WTC11 (cell line): ENCODE results near the gene MRC1. TPM values are rescaled to one million over a fixed set of nuclear protein-coding genes. Genes with fewer than 3 reads are reported as not detected.

Source experiments
- ATAC-seq: fragments of 200-7000 bp; cut with Tn5 transposase; 2 replicates; pipeline ENCODE4 v1.10.0; 2021; ENCODE audit warnings: mild to moderate bottlenecking, moderate library complexity
- CTCF ChIA-PET: fragments of 300-600 bp; sonication (Branson Sonifier 250); formaldehyde crosslinking; loops from one replicate; lab custom pipeline; 2021; ENCODE audit warnings: antibody characterized with exemption; lab: Charles Lee
- POLR2A ChIA-PET: fragments of 350-600 bp; sonication (Branson Sonifier 250); formaldehyde crosslinking; loops from one replicate; lab custom pipeline; 2021; ENCODE audit warnings: antibody characterized with exemption; lab: Charles Lee
- DNase-seq: peaks from one replicate; pipeline ENCODE4 v3.0.0; 2021; ENCODE audit warnings: low spot score
- H3K27ac Mint-ChIP-seq: 2 replicates; pipeline ENCODE4 v1.8.0; 2021; ENCODE audit warnings: mixed read lengths
- H3K27me3 Mint-ChIP-seq: 2 replicates; pipeline ENCODE4 v1.8.0; 2021; ENCODE audit warnings: low read depth, mild to moderate bottlenecking, moderate library complexity, mixed read lengths
- H3K36me3 Mint-ChIP-seq: 2 replicates; pipeline ENCODE4 v1.8.0; 2021; ENCODE audit warnings: mixed read lengths
- H3K4me1 Mint-ChIP-seq: 2 replicates; pipeline ENCODE4 v1.8.0; 2022; ENCODE audit warnings: mixed read lengths
- H3K4me3 Mint-ChIP-seq: 2 replicates; pipeline ENCODE4 v1.8.0; 2021; ENCODE audit warnings: mild to moderate bottlenecking, moderate library complexity, mixed read lengths
- H3K9me3 Mint-ChIP-seq: 2 replicates; pipeline ENCODE4 v1.8.0; 2021; ENCODE audit warnings: mixed read lengths
- AFF4 ChIP-seq: sonication (generic); formaldehyde crosslinking; IDR thresholded peaks from 2 replicates; pipeline ENCODE4 v1.8.1; 2023; ENCODE audit warnings: mild to moderate bottlenecking, missing genetic modification reagents, borderline replicate concordance
- ATF2 ChIP-seq: sonication (generic); formaldehyde crosslinking; IDR thresholded peaks from 2 replicates; pipeline ENCODE4 v1.8.1; 2022; ENCODE audit warnings: low read depth, missing genetic modification reagents, borderline replicate concordance
- CDX4 ChIP-seq: fragments of 250-450 bp; sonication (Bioruptor Pico); IDR thresholded peaks from 2 replicates; pipeline ENCODE4 v1.9.0; 2021; ENCODE audit warnings: moderate library complexity, mild to moderate bottlenecking, inconsistent platforms, borderline replicate concordance
- FOXJ3 ChIP-seq: sonication (generic); formaldehyde crosslinking; IDR thresholded peaks from 2 replicates; pipeline ENCODE4 v1.9.0; 2021; ENCODE audit warnings: missing genetic modification reagents, mild to moderate bottlenecking, borderline replicate concordance
- FOXP4 ChIP-seq: sonication (generic); formaldehyde crosslinking; IDR thresholded peaks from 2 replicates; pipeline ENCODE4 v1.8.0; 2022; ENCODE audit warnings: mild to moderate bottlenecking, missing genetic modification reagents
- HMGA2 ChIP-seq: fragments of 250-450 bp; sonication (Bioruptor Pico); IDR thresholded peaks from 2 replicates; pipeline ENCODE4 v1.4.0; 2021; ENCODE audit warnings: mild to moderate bottlenecking, moderate library complexity
- JUN ChIP-seq: sonication (generic); formaldehyde crosslinking; IDR thresholded peaks from 2 replicates; pipeline ENCODE4 v1.8.0; 2023; ENCODE audit warnings: mild to moderate bottlenecking, missing genetic modification reagents
- KAT7 ChIP-seq: sonication (generic); formaldehyde crosslinking; IDR thresholded peaks from 2 replicates; pipeline ENCODE4 v1.8.1; 2023; ENCODE audit warnings: missing genetic modification reagents, mild to moderate bottlenecking, borderline replicate concordance
- OVOL2 ChIP-seq: fragments of 250-450 bp; sonication (Bioruptor Pico); IDR thresholded peaks from 2 replicates; pipeline ENCODE4 v1.9.0; 2021; ENCODE audit warnings: mild to moderate bottlenecking, borderline replicate concordance
- ZBTB21 ChIP-seq: sonication (generic); formaldehyde crosslinking; IDR thresholded peaks from 2 replicates; pipeline ENCODE4 v1.8.1; 2023; ENCODE audit warnings: mild to moderate bottlenecking, missing genetic modification reagents, borderline replicate concordance
- ZNF263 ChIP-seq: sonication (generic); formaldehyde crosslinking; IDR thresholded peaks from 2 replicates; pipeline ENCODE4 v1.8.1; 2022; ENCODE audit warnings: low read depth, mild to moderate bottlenecking, moderate library complexity, missing genetic modification reagents
- ZNF281 ChIP-seq: sonication (generic); formaldehyde crosslinking; IDR thresholded peaks from 2 replicates; pipeline ENCODE4 v1.8.0; 2023; ENCODE audit warnings: mild to moderate bottlenecking, missing genetic modification reagents
- ZNF317 ChIP-seq: sonication (generic); formaldehyde crosslinking; IDR thresholded peaks from 2 replicates; pipeline ENCODE4 v1.8.1; 2023; ENCODE audit warnings: low read depth, mild to moderate bottlenecking, moderate library complexity, missing genetic modification reagents, borderline replicate concordance
- ZNF396 ChIP-seq: fragments of 250-450 bp; sonication (Bioruptor Pico); IDR thresholded peaks from 2 replicates; pipeline ENCODE4 v1.8.0; 2021; ENCODE audit warnings: mild to moderate bottlenecking, moderate library complexity, borderline replicate concordance
- ZNF532 ChIP-seq: fragments of 250-450 bp; sonication (Bioruptor Pico); IDR thresholded peaks from 2 replicates; pipeline ENCODE4 v1.9.0; 2021; ENCODE audit warnings: mild to moderate bottlenecking, borderline replicate concordance
- total RNA-seq: library from RNA; stranded (reverse); gene quantifications from 3 replicates; pipeline ENCODE4 v1.2.3, GENCODE V29; 2021

Gene MRC1
- total RNA-seq, 1 experiment from 2014 or later: 0.33 TPM

- no peak for ATAC-seq
- Mint-ChIP-seq H3K27ac (no peak overlapping the region), H3K9me3 (peaks cover 4% of the 10 kb centered on the region; the same call in 1 of the 2 replicates), H3K4me3 (no peak overlapping the region), H3K4me1 (peaks cover 5% of the 10 kb centered on the region), H3K27me3 (no peaks in the 10 kb centered on the region; the same call in 1 of the 2 replicates), H3K36me3 (no peaks in the 10 kb centered on the region)
- DNase-seq: no peak
- ChIA-PET POLR2A (no interaction called here), CTCF (no interaction called here)
- TF ChIP-seq OVOL2 (CRISPR knock-in tag) (no peak), FOXJ3 (CRISPR knock-in tag) (no peak), ZNF317 (CRISPR knock-in tag) (no peak), KAT7 (CRISPR knock-in tag) (no peak), HMGA2 (CRISPR knock-in tag) (no peak), ZNF396 (CRISPR knock-in tag) (no peak), FOXP4 (CRISPR knock-in tag) (no peak), AFF4 (no peak), ZBTB21 (CRISPR knock-in tag) (no peak), ATF2 (CRISPR knock-in tag) (no peak), ZNF263 (CRISPR knock-in tag) (no peak), JUN (CRISPR knock-in tag) (no peak), ZNF532 (CRISPR knock-in tag) (no peak), CDX4 (no peak), ZNF281 (CRISPR knock-in tag) (no peak)
- TF ChIP-seq, all 79 proteins: peak for 0
These were observed 26.1 kb upstream of the MRC1 start for GRCh38 chr10:17782921-17783665.
